Measurements from ENCODE around the gene CYP4V2. TPM values are rescaled to one million over a fixed set of nuclear protein-coding genes. Genes with fewer than 3 reads are reported as not detected.

Gene CYP4V2
- polyA plus RNA-seq (ENCODE audit: insufficient read length in 3 of 3), result 10 to 100 TPM; 18.8 to 29.8 (median 22.1) TPM

GRCh38 chr4:186191200-186192065 lies at the start of gene CYP4V2:
TSS of gene CYP4V2 (plus strand) at chr4:186191567. CDS start at chr4:186191824, 257 bp downstream.
- DNase-seq (ENCODE audit: low read depth in 3 of 3, low spot score in 2 of 3), result peak in 1 of 3 donors; percentile 51

- DNase-seq (ENCODE audit: low read depth in 3 of 3, low spot score in 2 of 3), result no peak
Measured at GRCh38 chr4:186144198-186144945, 47.0 kb upstream of the CYP4V2 start.

DNA sequence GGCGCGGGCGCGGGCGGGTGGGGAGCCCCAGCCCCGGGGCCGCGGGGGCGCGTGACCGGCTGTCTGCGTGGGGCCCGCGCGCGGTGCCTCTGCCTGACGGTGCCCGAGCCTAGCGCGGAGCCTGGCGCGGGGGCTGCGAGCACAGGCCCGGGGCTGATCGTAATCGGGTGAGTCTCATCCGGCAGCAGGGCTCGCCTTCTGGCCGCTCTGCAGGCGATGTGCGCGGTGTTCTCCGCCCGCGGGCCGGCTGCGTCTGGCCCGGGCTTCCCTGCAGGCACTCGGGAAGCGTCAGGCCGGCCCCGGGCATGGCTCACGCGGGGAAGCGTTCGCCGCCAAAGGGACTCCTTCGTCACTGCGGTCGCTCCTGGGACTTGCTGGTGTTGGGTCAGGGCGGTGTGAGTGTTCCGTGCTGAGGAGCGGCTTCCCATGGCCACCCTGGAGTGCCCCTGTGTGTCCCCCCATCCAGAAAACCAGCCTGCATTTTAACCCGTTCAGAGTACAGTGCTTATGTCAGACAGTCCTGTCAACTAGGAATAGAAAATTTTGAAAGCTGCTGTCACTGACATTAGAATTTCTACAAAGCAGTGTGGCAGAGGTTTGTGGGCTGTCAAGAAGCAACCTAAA lies 46.3 kb upstream of the CYP4V2 start:
- DNase-seq (ENCODE audit: low read depth in 3 of 3, low spot score in 2 of 3), result no peak

DNA sequence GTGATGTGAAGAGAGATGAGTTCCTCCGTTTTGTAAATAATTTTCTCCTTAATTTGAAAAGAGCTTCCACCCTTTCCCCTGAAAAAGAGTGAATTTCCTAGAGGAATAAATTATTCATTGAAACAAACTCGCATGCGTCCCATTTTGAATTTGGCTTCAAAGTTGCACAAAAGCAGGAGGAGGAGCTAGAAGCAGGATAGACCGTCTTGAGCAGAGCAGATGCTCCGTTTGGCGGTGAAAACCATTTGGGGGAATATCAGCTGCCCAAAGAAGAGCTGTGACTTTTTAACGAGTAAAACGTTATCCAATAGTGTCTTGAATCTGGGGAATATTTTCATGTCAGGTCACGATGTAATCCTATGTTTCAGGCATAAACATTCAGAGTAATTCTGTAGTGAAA lies 44.9 kb upstream of the CYP4V2 start:
- no peak for DNase-seq (ENCODE audit: low read depth in 3 of 3, low spot score in 2 of 3)

DNA sequence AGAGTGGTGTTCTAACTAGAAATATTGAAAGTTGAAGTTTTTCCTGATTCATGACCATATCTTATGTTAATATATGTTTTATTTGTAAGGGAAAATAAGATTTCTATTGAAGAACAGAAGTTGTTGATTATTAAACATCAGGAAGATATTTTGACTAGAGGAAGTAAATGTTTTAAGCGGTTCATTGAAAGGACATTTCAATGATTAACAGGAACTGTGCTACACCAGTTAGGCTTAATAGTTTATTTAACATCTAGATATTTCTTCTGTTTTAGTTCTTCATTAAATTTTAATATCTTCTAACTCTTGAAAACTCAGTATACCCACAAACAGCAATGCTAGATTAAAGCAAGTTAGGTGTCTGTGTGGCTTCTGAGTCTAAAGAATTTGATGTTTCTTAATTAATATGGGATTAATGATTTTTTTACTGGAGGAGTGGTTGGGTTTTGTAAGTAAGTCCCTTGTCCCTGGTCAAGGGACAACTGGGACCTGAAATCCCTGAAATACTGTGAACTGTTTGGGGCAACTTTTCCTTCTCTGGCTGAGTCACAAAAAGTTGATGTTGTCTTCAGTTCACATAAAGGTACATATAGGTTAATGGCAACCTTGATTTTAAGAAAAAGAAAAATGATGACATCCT lies 42.9 kb upstream of the CYP4V2 start:
- no peak for DNase-seq (ENCODE audit: low read depth in 3 of 3, low spot score in 2 of 3)

GRCh38 chr4:186149872-186150271 lies 41.5 kb upstream of the CYP4V2 start:
- DNase-seq (ENCODE audit: low read depth in 3 of 3, low spot score in 2 of 3), result no peak

DNA sequence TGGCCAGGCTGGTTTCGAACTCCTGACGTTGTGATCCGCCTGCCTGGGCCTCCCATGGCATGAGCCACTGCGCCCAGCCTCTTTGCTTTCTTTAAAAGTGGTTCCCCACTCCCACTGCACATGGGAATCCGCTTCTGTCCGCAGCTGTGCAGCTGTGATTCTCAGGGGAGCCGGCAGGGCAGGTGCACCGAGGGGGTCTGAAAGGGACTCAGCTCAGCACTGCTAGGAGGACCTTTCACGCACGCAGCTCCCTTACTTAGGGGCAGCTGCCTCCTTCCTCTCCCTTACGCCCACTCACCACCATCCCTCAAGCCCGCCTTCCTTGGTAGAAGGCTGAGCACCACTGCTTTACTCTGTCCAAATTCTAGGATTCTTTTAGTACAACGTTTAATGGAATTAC lies 40.4 kb upstream of the CYP4V2 start:
- DNase-seq (ENCODE audit: low read depth in 3 of 3, low spot score in 2 of 3), result no peak

DNA sequence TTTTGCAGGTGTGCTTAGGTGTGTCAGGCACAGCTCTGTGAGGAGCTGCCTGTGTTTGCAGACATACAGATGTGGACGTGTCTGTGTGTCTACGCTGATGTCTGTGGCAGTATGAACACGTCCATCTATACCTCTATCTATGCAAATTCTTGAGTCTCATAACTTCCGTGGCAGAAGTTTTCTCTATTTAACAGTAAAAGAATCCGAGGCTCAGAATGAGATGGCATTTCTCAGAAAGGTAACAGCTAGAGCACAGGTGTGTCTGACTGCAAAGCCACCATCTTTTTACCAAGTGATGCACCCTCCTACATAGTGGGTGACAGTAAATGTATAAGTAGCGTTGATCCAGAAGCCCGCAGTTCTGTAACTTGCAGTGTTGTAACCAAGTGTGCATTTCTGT lies 39.9 kb upstream of the CYP4V2 start:
- no peak for DNase-seq (ENCODE audit: low read depth in 3 of 3, low spot score in 2 of 3)

DNA sequence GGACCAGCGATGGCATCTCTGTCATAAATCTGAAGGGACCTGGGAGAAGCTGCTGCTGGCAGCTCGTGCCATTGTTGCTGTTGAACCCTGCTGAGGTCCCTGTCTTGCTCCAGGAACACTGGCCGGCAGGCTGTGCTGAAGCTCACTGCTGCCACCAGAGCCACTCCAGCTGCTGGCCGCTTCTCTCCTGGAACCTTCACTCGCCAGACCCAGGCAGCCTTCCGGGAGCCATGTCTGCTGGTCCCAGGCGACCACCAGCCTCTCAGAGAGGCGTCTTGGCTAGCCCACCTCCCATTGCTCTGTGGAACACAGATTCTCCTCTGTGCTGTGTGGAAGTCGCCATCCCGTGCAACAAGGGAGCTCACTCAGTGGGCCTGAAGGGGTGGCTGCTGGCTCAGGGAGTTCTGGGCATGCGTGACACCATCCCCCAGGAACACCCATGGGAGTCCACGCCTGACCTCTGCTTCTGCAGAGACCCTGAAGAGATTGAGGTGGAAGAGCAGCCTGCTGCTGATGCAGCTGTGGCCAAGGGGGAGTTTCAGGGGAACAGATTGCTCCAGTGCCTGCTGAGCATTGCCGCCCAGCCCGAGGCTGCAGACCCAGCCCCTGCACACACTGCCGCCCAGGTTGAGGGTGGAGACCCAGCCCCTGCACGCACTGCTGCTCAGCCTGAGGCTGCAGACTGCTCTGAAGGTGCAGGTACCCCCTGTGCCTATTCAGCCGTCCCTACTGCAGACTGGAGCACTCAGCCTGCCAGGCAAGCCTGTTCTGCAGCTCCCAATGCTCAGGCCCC lies 33.1 kb upstream of the CYP4V2 start:
- DNase-seq (ENCODE audit: low read depth in 3 of 3, low spot score in 2 of 3), result no peak

- no peak for DNase-seq (ENCODE audit: low read depth in 3 of 3, low spot score in 2 of 3)
Measured at GRCh38 chr4:186158966-186159365, 32.4 kb upstream of the CYP4V2 start.

GRCh38 chr4:186159613-186160012 lies 31.8 kb upstream of the CYP4V2 start:
- no peak for DNase-seq (ENCODE audit: low read depth in 3 of 3, low spot score in 2 of 3)

- no peak for DNase-seq (ENCODE audit: low read depth in 3 of 3, low spot score in 2 of 3)
Measured at GRCh38 chr4:186161138-186161537, 30.2 kb upstream of the CYP4V2 start.

GRCh38 chr4:186166852-186167512 lies 24.4 kb upstream of the CYP4V2 start:
- no peak for DNase-seq (ENCODE audit: low read depth in 3 of 3, low spot score in 2 of 3)

DNA sequence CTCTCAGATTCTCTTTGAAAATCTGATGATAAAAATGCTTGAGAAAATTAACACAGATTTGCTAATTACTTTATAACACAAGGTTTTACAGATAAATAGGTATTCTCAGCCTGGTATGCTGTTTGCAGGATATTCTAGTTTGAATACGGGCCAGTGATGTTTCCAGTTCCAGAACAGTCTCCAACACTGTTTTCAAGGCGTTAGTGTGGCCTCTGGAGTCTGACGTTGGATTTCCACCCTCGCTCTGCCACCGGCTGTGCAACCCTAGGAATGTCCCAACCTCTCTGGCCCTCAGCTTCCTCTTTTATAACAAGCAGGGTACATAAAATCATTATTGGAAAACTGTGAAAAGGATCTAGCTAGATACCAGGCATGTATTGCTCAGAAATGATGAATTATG lies 23.8 kb upstream of the CYP4V2 start:
- DNase-seq (ENCODE audit: low read depth in 3 of 3, low spot score in 2 of 3), result no peak

DNA sequence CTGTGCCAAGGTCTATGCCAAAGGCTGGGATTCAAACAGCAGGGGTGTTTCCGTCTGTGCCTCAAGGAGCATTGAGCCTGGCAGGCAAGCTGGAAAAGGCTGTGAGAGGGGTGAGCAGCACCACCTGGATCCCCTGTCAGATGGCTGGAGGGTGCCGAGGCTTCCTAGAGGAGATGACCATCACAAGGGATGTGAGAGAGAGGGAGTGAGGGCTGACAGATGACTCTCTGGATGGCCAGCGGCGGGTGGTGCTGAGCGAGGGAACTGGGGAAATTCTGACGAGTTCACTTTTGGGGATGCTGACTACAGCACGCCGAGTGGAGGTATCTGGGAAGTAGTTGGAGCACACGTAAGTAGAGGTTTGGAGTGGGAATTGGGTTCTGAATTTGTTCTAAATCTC lies 22.6 kb upstream of the CYP4V2 start:
- DNase-seq (ENCODE audit: low read depth in 3 of 3, low spot score in 2 of 3), result no peak

GRCh38 chr4:186169333-186169944 lies 21.9 kb upstream of the CYP4V2 start:
- DNase-seq (ENCODE audit: low read depth in 3 of 3, low spot score in 2 of 3), result no peak

DNA sequence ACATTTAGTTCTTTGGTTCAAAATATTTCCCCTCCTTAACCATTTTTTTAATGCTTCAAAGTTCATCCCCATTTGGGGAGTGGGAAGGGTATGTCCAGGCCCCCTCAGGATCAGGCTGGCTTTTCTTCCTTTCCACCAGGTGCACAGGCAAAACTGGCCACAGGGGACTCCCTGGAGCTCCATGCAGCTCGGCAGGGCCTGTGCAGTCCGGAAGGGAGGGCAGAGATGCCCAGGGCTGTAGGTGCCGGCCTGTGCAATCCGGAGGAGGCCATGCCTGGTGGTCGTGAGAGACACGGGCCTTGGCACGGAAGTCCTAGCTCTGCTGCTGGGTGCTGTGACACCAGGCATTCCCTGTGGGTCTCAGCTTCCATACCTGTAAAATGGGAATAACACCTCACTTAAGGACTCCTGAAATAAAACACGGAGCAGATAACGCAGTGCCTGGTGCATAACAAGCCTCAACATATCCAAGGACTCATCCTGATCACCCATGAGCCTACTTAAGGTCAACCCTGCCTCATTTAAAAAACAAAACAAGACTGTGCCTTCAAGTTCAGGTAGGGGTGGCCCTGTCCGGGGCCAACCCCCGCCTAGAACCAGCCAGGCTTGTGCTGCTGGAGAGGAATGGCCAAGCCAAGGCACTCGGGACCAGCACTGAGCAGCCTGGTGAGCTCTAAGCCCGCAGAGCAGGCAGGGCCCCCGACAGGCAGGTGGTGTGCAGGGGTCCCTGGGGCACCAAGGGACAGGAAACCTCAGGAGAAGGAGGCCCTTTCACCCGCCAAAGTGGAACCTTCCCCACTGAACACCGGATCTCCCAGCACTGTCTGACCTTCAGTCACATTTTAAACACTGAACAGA lies 21.2 kb upstream of the CYP4V2 start:
- DNase-seq (ENCODE audit: low read depth in 3 of 3, low spot score in 2 of 3), result no peak

GRCh38 chr4:186170966-186171365 lies 20.4 kb upstream of the CYP4V2 start:
- no peak for DNase-seq (ENCODE audit: low read depth in 3 of 3, low spot score in 2 of 3)

Data from right renal cortex interstitium (tissue), 3 donors.